ENCODE data around the gene BUB3. TPM values are rescaled to one million over a fixed set of nuclear protein-coding genes. Genes with fewer than 3 reads are reported as not detected.

BUB3 gene
- total and polyA plus RNA-seq, 2 of the 4 experiments (the other 2 are of a cell fraction): 215 to 384 TPM

GRCh38 chr10:123156078-123156477 lies 1.9 kb downstream of the BUB3 start:
- H3K27me3 ChIP-seq (ENCODE audit: control insufficient read depth, insufficient read depth, low read length): peaks cover 11% of the 10 kb centered on the region
- H3K9me3 ChIP-seq (ENCODE audit: control insufficient read depth, insufficient read depth, low read length): 0 out of 2 replicates have a peak, but pooled peaks cover 3% of the 10 kb centered on the region
- H3K36me3 ChIP-seq (ENCODE audit: control insufficient read depth, insufficient read depth, low read length): peaks cover 6% of the 10 kb centered on the region
- no peak overlapping the region for H2BK20ac ChIP-seq (ENCODE audit: low read depth, low read length)
- no peak for TF ChIP-seq SMC3 (IDR thresholded peaks at IDR 0.05; ENCODE audit: low read depth, low read length)
- no peak for TF ChIP-seq CTCF (conservative IDR thresholded peaks at IDR 0.05; ENCODE audit: low read depth, low read length)
- no peak for TF ChIP-seq POLR2A (IDR thresholded peaks at IDR 0.05; ENCODE audit: low read depth, low read length)
- TF ChIP-seq CEBPB (IDR thresholded peaks at IDR 0.05; ENCODE audit: low read depth, low read length): peak; percentile 17; the same call in 1 of the 2 replicates
- TF ChIP-seq FOS (IDR thresholded peaks at IDR 0.05; ENCODE audit: low read depth, low read length): no peak
- TF ChIP-seq BHLHE40 (IDR thresholded peaks at IDR 0.05; ENCODE audit: low read depth, low read length): no peak
- TF ChIP-seq MAFK (IDR thresholded peaks at IDR 0.05; ENCODE audit: low read depth, low read length): peak; percentile 39
- H3K4me3 ChIP-seq (ENCODE audit: insufficient read depth, low read depth, low read length): no peak overlapping the region; the same call in 1 of the 2 replicates
- WGBS, 2 experiments (ENCODE audit: extremely low coverage in 2 of 2, insufficient read length in 1 of 2): no CpG with 5 or more reads among the region's 2 CpGs
- H2BK15ac ChIP-seq (ENCODE audit: low read depth, low read length): no peak overlapping the region
- intact Hi-C loops (cut with micrococcal nuclease) (loop anchor here (10.0 kb wide), 2 partner anchors 301 to 1259 kb away; partner anchors contain the start of gene OAT), dilution Hi-C loops (cut with HindIII; ENCODE audit: low sequenced_read_pairs, unreplicated experiment) (no loop called here), in situ Hi-C loops (cut with MboI; ENCODE audit: low sequenced_read_pairs) (loop anchor here (25.0 kb wide), 2 partner anchors 294 to 1019 kb away; no protein-coding TSS in a partner anchor)
- H3K23ac ChIP-seq (ENCODE audit: low read depth, low read length): peak overlapping the region; percentile 32; the same call in 1 of the 2 replicates
- H3K9ac ChIP-seq (ENCODE audit: low read depth, low read length): no peak overlapping the region
- no peak overlapping the region for H2AK5ac ChIP-seq (ENCODE audit: low read depth, low read length)
- no peak overlapping the region for H3K56ac ChIP-seq (ENCODE audit: extremely low read depth, insufficient read depth, low read length)
- peak; percentile 53 for DNase-seq
- H2BK120ac ChIP-seq (ENCODE audit: low read depth, low read length): no peak overlapping the region
- H4K8ac ChIP-seq (ENCODE audit: low read depth in 2 of 2, low read length in 2 of 2): no peak overlapping the region; a peak in 1 of 4 replicates
- POLR2A ChIA-PET (ENCODE audit: unreplicated experiment): no interaction called here
- H3K4me2 ChIP-seq (ENCODE audit: low read depth, low read length): peak overlapping the region; percentile 98; the same call in 1 of the 2 replicates
- H2AFZ ChIP-seq (replicated peaks; ENCODE audit: low read length, poor library complexity): no peak overlapping the region
- no peak overlapping the region for H2AK9ac ChIP-seq (replicated peaks; ENCODE audit: low read depth, low read length, poor library complexity)
- H3K4ac ChIP-seq (ENCODE audit: low read depth, low read length): no peak overlapping the region
- no peak overlapping the region for H4K91ac ChIP-seq (ENCODE audit: insufficient read depth, low read depth, low read length)
- CTCF ChIA-PET: interaction anchor here (0.6 kb wide), 1 partner anchor 25 kb away, joined by 3 read pairs; no protein-coding TSS in a partner anchor
- peaks cover 1% of the 10 kb centered on the region for H3K4me1 ChIP-seq (ENCODE audit: control insufficient read depth, insufficient read depth, low read length)
- peaks cover 22% of the 10 kb centered on the region for H4K20me1 ChIP-seq (ENCODE audit: insufficient read depth, low read length)
- no peaks in the 10 kb centered on the region for H3K9me1 ChIP-seq (ENCODE audit: insufficient read depth, low read length)
- H2BK5ac ChIP-seq (ENCODE audit: low read depth, low read length, poor library complexity, severe bottlenecking): peak overlapping the region; percentile 56
- H3K79me1 ChIP-seq (ENCODE audit: low read depth in 1 of 2, low read length in 2 of 2): peaks cover 3 to 27% of the 10 kb centered on the region in 2 experiments
- H4K5ac ChIP-seq (ENCODE audit: low read depth, low read length): no peak overlapping the region
- no peak overlapping the region for H3K14ac ChIP-seq (replicated peaks; ENCODE audit: low read depth, low read length)
- H3K18ac ChIP-seq (ENCODE audit: low read depth, low read length): no peak overlapping the region; the same call in 1 of the 2 replicates
- ATAC-seq (ENCODE audit: low read depth): no peak
- no peak overlapping the region for H3K27ac ChIP-seq (ENCODE audit: insufficient read depth, low read length)
- BruUV-seq (replicated peaks): no TSS peak

All from IMR-90 (cell line).